Calu3 (cell line): Measurements from ENCODE around the gene BPTF. TPM values are rescaled to one million over a fixed set of nuclear protein-coding genes. Genes with fewer than 3 reads are reported as not detected.

Source experiments
- BruUV-seq: library from RNA; stranded (reverse); fragments of 400-500 nt; replicated peaks from 2 replicates; lab custom pipeline; 2021; lab: Mats Ljungman, UMichigan
- CTCF ChIA-PET: fragments of 300-600 bp; sonication (Branson Sonifier 250); formaldehyde crosslinking; loops from one replicate; lab custom pipeline; 2022; ENCODE audit warnings: antibody characterized with exemption; lab: Charles Lee
- DNase-seq: peaks from one replicate; pipeline ENCODE4 v3.0.0; 2022
- H3K27ac Mint-ChIP-seq: one replicate; pipeline ENCODE4 v1.8.0; 2022; ENCODE audit warnings: mixed read lengths; ENCODE audit not compliant: unreplicated experiment
- H3K27me3 Mint-ChIP-seq: one replicate; pipeline ENCODE4 v1.8.0; 2022; ENCODE audit warnings: mixed read lengths; ENCODE audit not compliant: unreplicated experiment
- H3K36me3 Mint-ChIP-seq: one replicate; pipeline ENCODE4 v1.8.0; 2022; ENCODE audit warnings: mild to moderate bottlenecking, moderate library complexity, mixed read lengths; ENCODE audit not compliant: insufficient read depth, unreplicated experiment
- H3K4me1 Mint-ChIP-seq: one replicate; pipeline ENCODE4 v1.8.0; 2022; ENCODE audit warnings: mild to moderate bottlenecking, low read depth, mixed read lengths; ENCODE audit not compliant: unreplicated experiment
- H3K4me3 Mint-ChIP-seq: one replicate; pipeline ENCODE4 v1.8.0; 2022; ENCODE audit warnings: mild to moderate bottlenecking, low read depth, moderate library complexity, mixed read lengths; ENCODE audit not compliant: unreplicated experiment
- H3K9me3 Mint-ChIP-seq: one replicate; pipeline ENCODE4 v1.8.0; 2022; ENCODE audit warnings: low read depth, mixed read lengths; ENCODE audit not compliant: unreplicated experiment
- CTCF ChIP-seq: fragments of 200-600 bp; IDR thresholded peaks from one replicate; pipeline ENCODE4 v1.8.0; 2022; ENCODE audit warnings: antibody characterized with exemption; ENCODE audit not compliant: unreplicated experiment
- intact Hi-C: fragments of 100-400 bp; cut with micrococcal nuclease; formaldehyde crosslinking; loops from one replicate; pipeline ENCODE4 v1.10.0; 2022; ENCODE audit not compliant: unreplicated experiment
- total RNA-seq: library from RNA; stranded (reverse); gene quantifications from 2 replicates; pipeline ENCODE4 v1.2.3, GENCODE V29; 2022

Gene BPTF
- total RNA-seq, 1 experiment from 2014 or later: 66.8 TPM

- Mint-ChIP-seq H3K4me3 (no peak overlapping the region), H3K4me1 (no peaks in the 10 kb centered on the region), H3K27ac (no peak overlapping the region), H3K27me3 (no peaks in the 10 kb centered on the region), H3K9me3 (no peaks in the 10 kb centered on the region), H3K36me3 (peaks cover 5% of the 10 kb centered on the region)
- BruUV-seq: no TSS peak
- intact Hi-C loops: no loop called here
- DNase-seq: no peak
- TF ChIP-seq CTCF: no peak
- CTCF ChIA-PET: no interaction called here
Observed at GRCh38 chr17:67868176-67868575, 42.9 kb downstream of the BPTF start.

GRCh38 chr17:67879662-67880061, 54.4 kb downstream of the BPTF start:
- intact Hi-C loops: no loop called here
- H3K27ac Mint-ChIP-seq: no peak overlapping the region
- no TSS peak for BruUV-seq

GRCh38 chr17:67881083-67881482, 55.8 kb downstream of the BPTF start:
- peaks cover 10% of the 10 kb centered on the region for H3K36me3 Mint-ChIP-seq
- no peak for DNase-seq
- no peaks in the 10 kb centered on the region for H3K27me3 Mint-ChIP-seq
- CTCF ChIA-PET: no interaction called here
- intact Hi-C loops: no loop called here
- H3K4me1 Mint-ChIP-seq: no peaks in the 10 kb centered on the region
- no peak overlapping the region for H3K27ac Mint-ChIP-seq
- H3K9me3 Mint-ChIP-seq: no peaks in the 10 kb centered on the region
- no peak for TF ChIP-seq CTCF
- no TSS peak for BruUV-seq
- H3K4me3 Mint-ChIP-seq: no peak overlapping the region

More at GRCh38 chr17:67879662-67880061, 54.4 kb downstream of the BPTF start:
- CTCF ChIA-PET: no interaction called here
- no peaks in the 10 kb centered on the region for H3K4me1 Mint-ChIP-seq
- DNase-seq: no peak
- no peak for TF ChIP-seq CTCF
- no peaks in the 10 kb centered on the region for H3K27me3 Mint-ChIP-seq
- peaks cover under 1% of the 10 kb centered on the region for H3K36me3 Mint-ChIP-seq
- no peaks in the 10 kb centered on the region for H3K9me3 Mint-ChIP-seq
- no peak overlapping the region for H3K4me3 Mint-ChIP-seq

- Mint-ChIP-seq H3K9me3 (no peaks in the 10 kb centered on the region), H3K4me3 (no peak overlapping the region), H3K27me3 (no peaks in the 10 kb centered on the region), H3K27ac (no peak overlapping the region), H3K36me3 (peaks cover 10% of the 10 kb centered on the region), H3K4me1 (no peaks in the 10 kb centered on the region)
- CTCF ChIA-PET: no interaction called here
- BruUV-seq: no TSS peak
- DNase-seq: no peak
- intact Hi-C loops: no loop called here
- no peak for TF ChIP-seq CTCF
Observed at GRCh38 chr17:67884741-67885140, 59.4 kb downstream of the BPTF start.
